ENCODE measurements around the gene KCNS3.

- TF ChIP-seq CTCF (conservative IDR thresholded peaks at IDR 0.05; ENCODE audit: low read length) (no peak), EZH2phosphoT487 (IDR thresholded peaks at IDR 0.05; ENCODE audit: borderline replicate concordance, low read depth, low read length) (no peak)
These were observed 22.8 kb downstream of the KCNS3 start for GRCh38 chr2:17901246-17901645.
